GM20000 (cell line): Measurements from ENCODE around the gene KISS1R.
"Not testable (repeated sequence)": the region's sequence is repeated elsewhere in the genome, so short reads cannot be mapped to it uniquely, and the experiment has no call there.

Experiments
- DNase-seq: peaks from one replicate; pipeline ENCODE4 v3.0.0; 2012; ENCODE audit warnings: low spot score
- CTCF ChIP-seq: IDR thresholded peaks from 2 replicates; pipeline ENCODE4 v1.5.1; 2012; ENCODE audit warnings: mild to moderate bottlenecking, control low read depth; ENCODE audit errors: extremely low read depth, missing control alignments

Gene KISS1R

DNA sequence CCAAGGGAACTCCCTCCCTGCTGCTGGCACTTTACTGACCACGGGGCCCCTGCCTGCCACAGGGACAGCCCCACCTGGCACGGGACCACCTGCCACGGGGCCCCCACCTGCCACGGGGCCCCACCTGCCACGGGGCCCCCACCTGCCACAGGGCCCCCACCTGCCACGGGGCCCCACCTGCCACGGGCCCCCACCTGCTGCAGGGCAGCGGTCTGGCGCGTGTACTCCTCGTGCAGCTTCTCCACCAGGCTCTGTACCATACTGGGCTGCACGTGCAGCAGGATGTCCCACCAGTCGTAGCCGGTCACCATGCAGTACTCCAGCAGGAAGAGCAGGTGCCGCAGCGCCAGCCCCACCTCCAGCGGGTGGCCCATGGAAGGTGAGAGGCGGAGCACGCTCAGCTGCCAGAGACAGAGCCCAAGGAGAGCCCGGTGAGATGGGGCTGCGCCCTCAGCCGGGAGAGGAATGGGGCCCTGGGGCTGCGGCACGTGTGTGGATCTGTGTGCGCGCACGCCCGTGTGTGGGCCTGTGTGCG is 40.3 kb upstream of the KISS1R start:
- DNase-seq: no peak
- no peak for TF ChIP-seq CTCF

DNA sequence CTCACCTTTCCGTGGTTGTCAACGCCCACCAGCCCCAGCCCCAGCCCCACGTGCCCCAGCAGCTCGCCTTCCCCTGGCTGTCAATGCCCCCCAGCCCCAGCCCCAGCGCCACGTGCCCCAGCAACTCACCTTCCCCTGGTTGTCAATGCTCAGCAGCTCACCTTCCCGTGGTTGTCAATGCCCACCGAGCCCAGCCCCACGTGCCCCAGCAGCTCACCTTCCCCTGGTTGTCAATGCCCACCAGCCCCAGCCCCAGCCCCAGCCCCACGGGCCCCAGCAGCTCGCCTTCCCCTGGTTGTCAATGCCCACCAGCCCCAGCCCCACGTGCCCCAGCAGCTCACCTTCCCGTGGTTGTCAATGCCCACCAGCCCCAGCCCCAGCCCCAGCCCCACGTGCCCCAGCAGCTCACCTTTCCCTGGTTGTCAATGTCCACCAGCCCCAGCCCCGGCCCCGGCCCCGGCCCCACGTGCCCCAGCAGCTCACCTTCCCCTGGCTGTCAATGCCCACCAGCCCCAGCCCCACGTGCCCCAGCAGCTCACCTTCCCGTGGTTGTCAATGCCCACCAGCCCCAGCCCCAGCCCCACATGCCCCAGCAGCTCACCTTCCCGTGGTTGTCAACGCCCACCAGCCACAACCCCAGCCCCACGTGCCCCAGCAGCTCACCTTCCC is 39.0 kb upstream of the KISS1R start:
- DNase-seq: not testable (repeated sequence)

GRCh38 chr19:878751-879561 is 38.2 kb upstream of the KISS1R start:
- not testable (repeated sequence) for DNase-seq

DNA sequence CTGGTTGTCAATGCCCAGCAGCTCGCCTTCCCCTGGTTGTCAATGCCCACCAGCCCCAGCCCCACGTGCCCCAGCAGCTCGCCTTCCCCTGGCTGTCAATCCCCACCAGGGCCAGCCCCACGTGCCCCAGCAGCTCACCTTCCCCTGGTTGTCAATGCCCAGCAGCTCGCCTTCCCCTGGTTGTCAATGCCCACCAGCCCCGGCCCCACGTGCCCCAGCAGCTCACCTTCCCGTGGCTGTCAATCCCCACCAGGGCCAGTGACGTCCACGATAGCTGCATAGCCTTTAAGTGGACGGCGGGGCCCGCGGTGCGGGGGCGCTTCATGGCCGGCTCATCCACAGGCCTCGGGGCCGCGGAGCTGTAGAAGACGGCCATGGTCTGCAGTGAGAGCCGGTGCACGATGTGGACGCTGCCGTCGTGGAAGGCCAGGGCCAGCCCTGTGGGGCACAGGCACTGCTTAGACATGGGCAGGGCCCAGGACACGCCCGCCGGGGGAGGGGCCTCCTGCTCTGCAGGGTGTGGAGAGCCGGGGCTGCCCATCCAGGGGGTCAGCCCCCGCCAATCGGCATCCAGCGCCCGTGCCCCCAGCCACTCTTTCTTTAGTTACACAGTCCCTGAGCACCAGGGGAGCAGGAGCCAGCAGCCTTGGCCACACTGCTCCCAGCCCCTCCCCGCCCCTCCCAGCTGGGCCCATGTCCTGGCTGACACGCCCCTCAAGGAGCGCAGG is 37.3 kb upstream of the KISS1R start:
- no peak for DNase-seq
- no peak for TF ChIP-seq CTCF

GRCh38 chr19:881385-882071 is 35.6 kb upstream of the KISS1R start:
- no peak for DNase-seq
- TF ChIP-seq CTCF: no peak

GRCh38 chr19:882871-883497 is 34.1 kb upstream of the KISS1R start:
- TF ChIP-seq CTCF: no peak
- no peak for DNase-seq

DNA sequence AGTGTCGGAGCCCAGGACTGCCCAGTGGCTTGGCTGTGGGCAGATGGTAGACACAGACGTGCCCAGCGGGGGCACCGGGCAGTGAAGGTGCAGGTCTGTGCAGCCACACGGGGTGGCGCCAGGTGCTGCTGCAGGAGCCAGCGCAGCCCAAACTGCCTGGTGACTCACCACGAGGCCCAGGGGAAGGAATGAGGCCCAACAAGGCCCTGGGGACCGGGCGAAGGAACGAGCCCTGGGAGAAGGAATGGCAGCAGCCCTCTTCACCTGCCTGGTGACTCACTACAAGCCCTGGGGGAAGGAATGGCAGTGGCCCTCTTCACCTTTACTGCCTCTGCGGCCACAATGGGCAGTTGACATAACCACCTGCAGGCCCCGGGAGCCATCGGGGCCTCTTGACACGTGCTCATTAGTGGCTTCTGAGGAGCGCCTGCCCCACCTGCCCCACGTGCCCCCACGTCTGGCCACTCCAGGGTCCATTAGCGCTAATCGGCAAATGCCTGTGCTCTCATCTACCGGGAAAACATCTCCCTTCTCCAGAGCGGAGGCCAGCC is 33.4 kb upstream of the KISS1R start:
- DNase-seq: no peak
- no peak for TF ChIP-seq CTCF
